IPS-15b (cell line): ENCODE measurements around the gene LHX6.

Experiments used
- H3K27me3 ChIP-seq: one replicate; pipeline ENCODE4 v1.6.1; 2013; ENCODE audit warnings: low read length; ENCODE audit not compliant: control insufficient read depth, insufficient read depth
- H3K36me3 ChIP-seq: one replicate; pipeline ENCODE4 v1.6.1; 2013; ENCODE audit warnings: low read length; ENCODE audit not compliant: control insufficient read depth, insufficient read depth
- H3K4me1 ChIP-seq: one replicate; pipeline ENCODE4 v1.6.1; 2013; ENCODE audit warnings: mild to moderate bottlenecking, low read length; ENCODE audit not compliant: control insufficient read depth, insufficient read depth
- H3K4me3 ChIP-seq: one replicate; pipeline ENCODE4 v1.5.1; 2013; ENCODE audit warnings: low read depth, low read length
- H3K9ac ChIP-seq: one replicate; pipeline ENCODE4 v1.6.1; 2013; ENCODE audit warnings: low read depth, mild to moderate bottlenecking, low read length
- H3K9me3 ChIP-seq: one replicate; pipeline ENCODE4 v1.6.1; 2013; ENCODE audit warnings: mild to moderate bottlenecking, low read length; ENCODE audit not compliant: control insufficient read depth, insufficient read depth

Gene LHX6

GRCh38 chr9:122193651-122194050 is 35.1 kb downstream of the LHX6 start:
- Histone ChIP-seq H3K9ac (no peak overlapping the region), H3K27me3 (peaks cover 14% of the 10 kb centered on the region), H3K36me3 (no peaks in the 10 kb centered on the region), H3K4me1 (peaks cover 3% of the 10 kb centered on the region), H3K4me3 (no peak overlapping the region), H3K9me3 (no peaks in the 10 kb centered on the region)

- Histone ChIP-seq H3K4me3 (no peak overlapping the region), H3K9me3 (no peaks in the 10 kb centered on the region), H3K9ac (no peak overlapping the region), H3K4me1 (peaks cover 3% of the 10 kb centered on the region), H3K27me3 (peaks cover 10% of the 10 kb centered on the region), H3K36me3 (no peaks in the 10 kb centered on the region)
Measured at GRCh38 chr9:122192914-122193525, 35.7 kb downstream of the LHX6 start.

GRCh38 chr9:122192261-122192875 is 36.4 kb downstream of the LHX6 start:
- no peak overlapping the region for H3K4me3 ChIP-seq
- no peak overlapping the region for H3K9ac ChIP-seq
- H3K9me3 ChIP-seq: no peaks in the 10 kb centered on the region
- H3K36me3 ChIP-seq: no peaks in the 10 kb centered on the region
- peaks cover 8% of the 10 kb centered on the region for H3K27me3 ChIP-seq
- H3K4me1 ChIP-seq: no peaks in the 10 kb centered on the region

- Histone ChIP-seq H3K9ac (no peak overlapping the region), H3K36me3 (no peaks in the 10 kb centered on the region), H3K4me1 (no peaks in the 10 kb centered on the region), H3K9me3 (no peaks in the 10 kb centered on the region), H3K4me3 (no peak overlapping the region), H3K27me3 (peaks cover 8% of the 10 kb centered on the region)
Measured at GRCh38 chr9:122191584-122191983, 37.2 kb downstream of the LHX6 start.

- H3K4me1 ChIP-seq: no peaks in the 10 kb centered on the region
- no peaks in the 10 kb centered on the region for H3K36me3 ChIP-seq
- H3K9me3 ChIP-seq: no peaks in the 10 kb centered on the region
- peaks cover 8% of the 10 kb centered on the region for H3K27me3 ChIP-seq
- no peak overlapping the region for H3K4me3 ChIP-seq
- H3K9ac ChIP-seq: no peak overlapping the region
Measured at GRCh38 chr9:122190597-122191381, 38.0 kb downstream of the LHX6 start.

GRCh38 chr9:122188369-122188768 is 40.4 kb downstream of the LHX6 start:
- no peaks in the 10 kb centered on the region for H3K36me3 ChIP-seq

GRCh38 chr9:122186777-122187470 is 41.8 kb downstream of the LHX6 start:
- H3K4me1 ChIP-seq: no peaks in the 10 kb centered on the region
- no peak overlapping the region for H3K9ac ChIP-seq
- no peaks in the 10 kb centered on the region for H3K9me3 ChIP-seq
- H3K27me3 ChIP-seq: peaks cover 3% of the 10 kb centered on the region
- H3K4me3 ChIP-seq: no peak overlapping the region
- H3K36me3 ChIP-seq: no peaks in the 10 kb centered on the region

More at GRCh38 chr9:122188369-122188768, 40.4 kb downstream of the LHX6 start:
- Histone ChIP-seq H3K4me1 (no peaks in the 10 kb centered on the region), H3K4me3 (no peak overlapping the region), H3K9me3 (no peaks in the 10 kb centered on the region), H3K9ac (no peak overlapping the region), H3K27me3 (peaks cover 8% of the 10 kb centered on the region)

GRCh38 chr9:122186301-122186700 is 42.5 kb downstream of the LHX6 start:
- Histone ChIP-seq H3K27me3 (no peaks in the 10 kb centered on the region), H3K9ac (no peak overlapping the region), H3K4me1 (no peaks in the 10 kb centered on the region), H3K4me3 (no peak overlapping the region), H3K36me3 (no peaks in the 10 kb centered on the region), H3K9me3 (no peaks in the 10 kb centered on the region)

GRCh38 chr9:122184551-122184950 is 44.2 kb downstream of the LHX6 start:
- Histone ChIP-seq H3K9me3 (no peaks in the 10 kb centered on the region), H3K4me1 (no peaks in the 10 kb centered on the region), H3K9ac (no peak overlapping the region), H3K4me3 (no peak overlapping the region), H3K27me3 (no peaks in the 10 kb centered on the region), H3K36me3 (no peaks in the 10 kb centered on the region)

- Histone ChIP-seq H3K36me3 (no peaks in the 10 kb centered on the region), H3K9me3 (no peaks in the 10 kb centered on the region), H3K9ac (no peak overlapping the region), H3K4me3 (no peak overlapping the region), H3K27me3 (peaks cover 2% of the 10 kb centered on the region), H3K4me1 (no peaks in the 10 kb centered on the region)
Measured at GRCh38 chr9:122183501-122183900, 45.3 kb downstream of the LHX6 start.

GRCh38 chr9:122180633-122181032 is 48.1 kb downstream of the LHX6 start:
- Histone ChIP-seq H3K27me3 (peaks cover 2% of the 10 kb centered on the region), H3K9ac (no peak overlapping the region), H3K4me3 (no peak overlapping the region), H3K9me3 (no peaks in the 10 kb centered on the region), H3K36me3 (no peaks in the 10 kb centered on the region), H3K4me1 (no peaks in the 10 kb centered on the region)
